Measurements from ENCODE around the gene C2orf76.

Gene C2orf76

DNA sequence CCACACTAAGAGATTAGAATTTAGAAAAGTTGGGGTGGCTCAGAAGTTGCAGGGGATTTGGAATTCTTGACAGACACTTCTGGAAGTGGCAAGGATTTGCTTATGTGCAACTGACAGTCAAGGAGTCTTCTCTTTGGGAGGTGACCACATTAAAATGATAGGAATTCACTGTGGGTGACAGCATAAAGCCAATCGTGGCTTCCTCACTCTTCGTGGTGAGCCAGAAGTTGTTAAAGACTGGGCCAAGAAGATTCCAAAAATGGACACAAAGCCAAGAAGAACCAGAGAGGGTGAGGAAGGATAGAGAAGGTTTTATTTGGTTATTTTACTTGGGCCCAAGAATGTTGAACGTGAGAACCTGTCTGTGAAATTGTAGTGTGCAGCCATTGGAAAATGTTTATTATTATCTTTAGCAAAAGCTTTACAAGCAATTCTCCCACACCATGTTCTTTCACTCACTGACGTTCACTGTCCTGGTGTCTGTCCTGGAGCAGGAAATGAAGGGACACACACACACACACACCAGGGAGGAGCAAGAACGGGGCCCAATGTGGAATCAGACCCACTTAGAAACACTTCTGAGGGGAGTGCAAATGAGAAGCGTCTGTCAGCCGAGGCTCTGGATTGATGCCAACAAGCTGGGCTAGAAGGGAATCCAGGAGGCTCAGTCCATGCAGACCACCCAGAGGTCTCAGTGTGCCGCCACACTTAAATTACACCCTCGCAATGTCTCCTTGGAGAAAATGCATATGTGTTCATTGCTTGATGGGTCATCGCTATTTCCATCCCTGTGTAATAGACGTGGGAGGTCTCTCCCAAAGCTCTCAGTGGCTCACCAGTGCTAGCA is 105.8 kb downstream of the C2orf76 start:
- no peak overlapping the region for H3K27ac ChIP-seq (ENCODE audit: low read depth, low read length)
- H3K9me3 ChIP-seq (ENCODE audit: control insufficient read depth in 1 of 2, low read length in 2 of 2), result no peaks in the 10 kb centered on the region
- no peak overlapping the region for H3K4me3 ChIP-seq (ENCODE audit: low read depth in 1 of 2, low read length in 2 of 2)
- no peak overlapping the region for H3K9ac ChIP-seq (ENCODE audit: low read depth in 1 of 2, low read length in 2 of 2)
- no peaks in the 10 kb centered on the region for H3K4me1 ChIP-seq (ENCODE audit: control insufficient read depth in 1 of 2, insufficient read depth in 2 of 2, low read length in 2 of 2)
- H3K36me3 ChIP-seq (ENCODE audit: control insufficient read depth in 1 of 2, insufficient read depth in 2 of 2, low read length in 2 of 2), result peaks cover 8 to 38% of the 10 kb centered on the region in 2 donors
- no peaks in the 10 kb centered on the region for H3K27me3 ChIP-seq (ENCODE audit: control insufficient read depth in 1 of 2, insufficient read depth in 2 of 2, low read length in 2 of 2)

- no peaks in the 10 kb centered on the region for H3K9me3 ChIP-seq (ENCODE audit: control insufficient read depth in 1 of 2, low read length in 2 of 2)
- no peak overlapping the region for H3K27ac ChIP-seq (ENCODE audit: low read depth, low read length)
- no peak overlapping the region for H3K4me3 ChIP-seq (ENCODE audit: low read depth in 1 of 2, low read length in 2 of 2)
- H3K27me3 ChIP-seq (ENCODE audit: control insufficient read depth in 1 of 2, insufficient read depth in 2 of 2, low read length in 2 of 2), result no peaks in the 10 kb centered on the region
- peaks cover 8 to 44% of the 10 kb centered on the region in 2 donors for H3K36me3 ChIP-seq (ENCODE audit: control insufficient read depth in 1 of 2, insufficient read depth in 2 of 2, low read length in 2 of 2)
- H3K4me1 ChIP-seq (ENCODE audit: control insufficient read depth in 1 of 2, insufficient read depth in 2 of 2, low read length in 2 of 2), result no peaks in the 10 kb centered on the region
- H3K9ac ChIP-seq (ENCODE audit: low read depth in 1 of 2, low read length in 2 of 2), result no peak overlapping the region
Observed at GRCh38 chr2:119259296-119259860, 107.3 kb downstream of the C2orf76 start.

GRCh38 chr2:119257198-119257597 is 109.4 kb downstream of the C2orf76 start:
- no peak overlapping the region for H3K9ac ChIP-seq (ENCODE audit: low read depth in 1 of 2, low read length in 2 of 2)
- no peak overlapping the region for H3K27ac ChIP-seq (ENCODE audit: low read depth, low read length)
- H3K4me1 ChIP-seq (ENCODE audit: control insufficient read depth in 1 of 2, insufficient read depth in 2 of 2, low read length in 2 of 2), result no peaks in the 10 kb centered on the region
- no peak overlapping the region for H3K4me3 ChIP-seq (ENCODE audit: low read depth in 1 of 2, low read length in 2 of 2)
- H3K27me3 ChIP-seq (ENCODE audit: control insufficient read depth in 1 of 2, insufficient read depth in 2 of 2, low read length in 2 of 2), result no peaks in the 10 kb centered on the region
- H3K9me3 ChIP-seq (ENCODE audit: control insufficient read depth in 1 of 2, low read length in 2 of 2), result no peaks in the 10 kb centered on the region
- H3K36me3 ChIP-seq (ENCODE audit: control insufficient read depth in 1 of 2, insufficient read depth in 2 of 2, low read length in 2 of 2), result peaks cover 10 to 40% of the 10 kb centered on the region in 2 donors

DNA sequence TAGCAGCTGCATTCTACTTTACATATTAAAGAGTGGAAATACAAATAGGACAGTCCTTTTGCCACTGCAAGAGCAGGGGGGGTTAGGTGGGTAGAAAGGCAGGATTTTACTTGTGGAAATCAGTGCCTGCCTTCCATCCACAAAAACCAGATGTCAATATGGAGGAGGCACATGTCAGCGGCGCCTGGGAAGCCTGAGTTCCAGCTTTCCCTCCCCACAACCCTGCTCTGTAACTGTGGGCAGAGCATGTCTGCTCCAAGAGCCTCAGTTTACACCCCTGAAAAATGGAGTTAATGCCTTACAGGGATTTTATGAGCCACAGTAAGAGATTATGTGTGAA is 110.1 kb downstream of the C2orf76 start:
- Histone ChIP-seq H3K4me3 (ENCODE audit: low read depth in 1 of 2, low read length in 2 of 2) (no peak overlapping the region), H3K4me1 (ENCODE audit: control insufficient read depth in 1 of 2, insufficient read depth in 2 of 2, low read length in 2 of 2) (no peaks in the 10 kb centered on the region), H3K27me3 (ENCODE audit: control insufficient read depth in 1 of 2, insufficient read depth in 2 of 2, low read length in 2 of 2) (no peaks in the 10 kb centered on the region), H3K9me3 (ENCODE audit: control insufficient read depth in 1 of 2, low read length in 2 of 2) (no peaks in the 10 kb centered on the region), H3K27ac (ENCODE audit: low read depth, low read length) (no peak overlapping the region), H3K36me3 (ENCODE audit: control insufficient read depth in 1 of 2, insufficient read depth in 2 of 2, low read length in 2 of 2) (peaks cover 10 to 40% of the 10 kb centered on the region in 2 donors), H3K9ac (ENCODE audit: low read depth in 1 of 2, low read length in 2 of 2) (no peak overlapping the region)

DNA sequence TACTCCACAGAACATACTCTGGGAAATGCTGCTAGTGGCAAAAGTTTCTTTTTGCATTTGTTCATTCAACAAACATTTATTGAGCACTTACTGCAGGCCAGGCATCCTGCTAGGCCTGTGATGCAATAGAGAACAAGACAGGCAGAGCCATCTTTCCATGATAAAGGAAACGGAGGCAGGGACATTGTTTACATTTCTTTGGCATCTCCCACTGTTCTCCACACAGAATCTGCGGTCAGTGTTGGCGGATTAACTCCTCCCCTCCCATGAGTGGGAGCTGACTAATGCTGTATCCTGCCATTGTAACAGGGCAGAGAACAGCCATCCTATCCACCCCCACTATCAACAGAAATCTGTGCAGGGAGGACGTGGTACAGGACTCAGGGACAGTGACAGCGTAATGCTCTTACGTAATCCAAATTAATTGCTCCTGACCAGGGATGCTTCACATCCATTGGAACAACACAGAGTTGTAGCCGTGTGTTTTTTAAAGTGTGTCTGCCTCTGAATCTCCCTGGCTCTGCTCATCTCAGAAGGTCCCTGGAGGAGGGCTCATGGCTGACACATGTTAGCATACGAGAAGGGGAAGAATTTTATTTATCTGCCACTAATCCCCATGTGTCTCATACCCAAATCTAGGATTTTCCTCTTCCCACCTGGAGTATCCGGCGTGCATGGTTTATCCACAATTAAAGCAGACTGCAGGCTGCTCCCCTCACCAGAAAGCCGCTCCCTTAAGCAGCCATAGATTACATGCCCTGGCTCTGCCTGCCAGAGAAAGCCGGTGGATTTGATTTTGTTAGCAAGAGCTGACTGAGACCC is 110.7 kb downstream of the C2orf76 start:
- Histone ChIP-seq H3K27me3 (ENCODE audit: control insufficient read depth in 1 of 2, insufficient read depth in 2 of 2, low read length in 2 of 2) (no peaks in the 10 kb centered on the region), H3K4me1 (ENCODE audit: control insufficient read depth in 1 of 2, insufficient read depth in 2 of 2, low read length in 2 of 2) (no peaks in the 10 kb centered on the region), H3K36me3 (ENCODE audit: control insufficient read depth in 1 of 2, insufficient read depth in 2 of 2, low read length in 2 of 2) (peaks cover 10 to 46% of the 10 kb centered on the region in 2 donors), H3K27ac (ENCODE audit: low read depth, low read length) (no peak overlapping the region), H3K9me3 (ENCODE audit: control insufficient read depth in 1 of 2, low read length in 2 of 2) (no peaks in the 10 kb centered on the region), H3K4me3 (ENCODE audit: low read depth in 1 of 2, low read length in 2 of 2) (no peak overlapping the region), H3K9ac (ENCODE audit: low read depth in 1 of 2, low read length in 2 of 2) (no peak overlapping the region)

DNA sequence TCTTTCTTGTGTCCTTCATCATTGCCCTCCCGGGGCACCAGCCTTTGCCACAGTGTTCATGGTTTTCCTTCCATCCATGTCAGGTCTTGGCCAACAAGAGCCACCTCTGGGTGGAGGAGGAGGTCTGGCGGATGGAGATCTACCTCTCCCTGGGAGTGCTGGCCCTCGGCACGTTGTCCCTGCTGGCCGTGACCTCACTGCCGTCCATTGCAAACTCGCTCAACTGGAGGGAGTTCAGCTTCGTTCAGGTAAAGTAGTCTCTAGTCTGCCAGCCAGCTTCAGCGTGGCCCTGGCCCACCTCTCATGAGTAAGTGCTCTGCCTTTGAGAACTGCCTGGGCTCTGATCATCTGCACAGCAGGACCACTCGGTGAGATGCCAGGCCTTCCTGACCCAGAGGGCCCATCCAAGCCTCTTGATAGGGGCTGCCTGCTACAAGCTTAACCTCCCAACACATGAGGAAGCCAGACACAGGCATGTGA is 112.0 kb downstream of the C2orf76 start:
- Histone ChIP-seq H3K4me1 (ENCODE audit: control insufficient read depth in 1 of 2, insufficient read depth in 2 of 2, low read length in 2 of 2) (no peaks in the 10 kb centered on the region), H3K36me3 (ENCODE audit: control insufficient read depth in 1 of 2, insufficient read depth in 2 of 2, low read length in 2 of 2) (peaks cover 10 to 45% of the 10 kb centered on the region in 2 donors), H3K27ac (ENCODE audit: low read depth, low read length) (no peak overlapping the region)

DNA sequence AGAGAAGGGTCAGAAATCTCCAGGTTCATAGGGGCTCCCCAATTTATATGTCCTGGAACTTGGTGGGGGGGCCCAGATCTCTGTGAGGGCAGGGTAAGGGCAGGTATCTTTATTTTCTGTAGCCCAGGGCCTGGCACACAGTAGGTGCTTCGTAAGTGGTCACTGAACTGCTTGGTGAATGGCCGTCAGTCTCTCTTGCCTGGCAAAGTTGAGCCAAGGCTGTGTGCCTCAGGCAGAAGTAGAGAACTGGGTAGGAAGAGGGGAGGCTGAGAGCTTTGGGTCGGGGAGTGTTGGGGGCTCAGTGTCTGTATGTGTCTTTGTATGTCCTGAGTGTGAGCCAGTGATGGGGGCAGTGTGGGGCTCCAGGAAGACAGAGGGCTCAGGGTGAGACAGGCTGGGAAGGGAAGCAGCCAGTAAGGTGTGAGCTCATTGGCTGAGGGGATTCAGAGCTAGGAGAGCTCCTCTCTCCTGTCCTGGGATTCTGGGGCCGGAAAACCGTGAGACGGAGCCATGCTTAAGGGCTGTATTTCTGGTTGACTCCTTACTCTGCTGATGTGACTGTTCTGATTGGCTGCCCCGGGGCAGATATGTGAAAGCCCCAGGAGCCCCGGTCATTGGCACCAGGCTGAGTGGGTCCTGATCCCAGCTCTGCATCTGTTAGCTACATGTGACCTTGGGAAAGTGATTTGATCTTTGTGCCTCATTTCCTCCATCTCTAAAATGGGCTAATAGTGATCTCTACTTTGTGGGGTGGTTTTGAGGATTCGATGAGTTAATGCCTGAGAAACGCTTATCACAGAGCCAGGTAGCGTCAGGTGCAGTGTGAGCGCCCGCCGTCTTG is 112.7 kb downstream of the C2orf76 start:
- Histone ChIP-seq H3K36me3 (ENCODE audit: control insufficient read depth in 1 of 2, insufficient read depth in 2 of 2, low read length in 2 of 2) (peaks cover 10 to 48% of the 10 kb centered on the region in 2 donors), H3K4me1 (ENCODE audit: control insufficient read depth in 1 of 2, insufficient read depth in 2 of 2, low read length in 2 of 2) (no peaks in the 10 kb centered on the region), H3K27ac (ENCODE audit: low read depth, low read length) (no peak overlapping the region), H3K27me3 (ENCODE audit: control insufficient read depth in 1 of 2, insufficient read depth in 2 of 2, low read length in 2 of 2) (no peaks in the 10 kb centered on the region), H3K9me3 (ENCODE audit: control insufficient read depth in 1 of 2, low read length in 2 of 2) (no peaks in the 10 kb centered on the region), H3K4me3 (ENCODE audit: low read depth in 1 of 2, low read length in 2 of 2) (no peak overlapping the region), H3K9ac (ENCODE audit: low read depth in 1 of 2, low read length in 2 of 2) (no peak overlapping the region)

More for the DNA sequence above, 112.0 kb downstream of the C2orf76 start:
- H3K27me3 ChIP-seq (ENCODE audit: control insufficient read depth in 1 of 2, insufficient read depth in 2 of 2, low read length in 2 of 2), result no peaks in the 10 kb centered on the region
- H3K4me3 ChIP-seq (ENCODE audit: low read depth in 1 of 2, low read length in 2 of 2), result no peak overlapping the region
- no peak overlapping the region for H3K9ac ChIP-seq (ENCODE audit: low read depth in 1 of 2, low read length in 2 of 2)
- no peaks in the 10 kb centered on the region for H3K9me3 ChIP-seq (ENCODE audit: control insufficient read depth in 1 of 2, low read length in 2 of 2)

DNA sequence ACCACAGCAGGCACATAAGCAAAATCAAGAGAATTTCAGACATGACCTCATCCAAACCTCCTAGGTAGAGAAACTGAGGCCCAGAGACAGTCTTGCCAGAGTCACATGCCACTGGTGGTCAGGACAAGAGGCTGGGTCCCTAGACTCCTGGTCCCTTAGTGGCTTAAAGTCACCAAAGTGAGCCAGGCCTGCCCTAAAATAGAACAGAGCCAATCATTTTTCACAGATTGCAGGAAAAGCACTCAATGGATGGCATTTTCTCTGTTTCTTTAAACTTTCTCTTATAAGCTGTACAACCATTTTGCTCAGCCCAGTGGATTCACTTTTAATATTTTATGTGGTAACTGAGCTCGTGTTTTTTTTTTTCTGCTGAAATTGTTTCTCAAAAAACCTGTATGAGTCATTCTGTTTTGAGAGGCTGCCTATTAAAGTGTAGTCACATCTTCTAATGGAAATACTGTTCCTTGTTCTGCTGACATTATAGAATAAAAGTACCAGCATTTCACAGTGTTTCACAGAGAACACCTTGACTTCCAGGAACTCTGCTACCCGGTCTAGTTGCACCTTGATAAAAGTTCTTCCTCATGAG is 113.4 kb downstream of the C2orf76 start:
- Histone ChIP-seq H3K27ac (ENCODE audit: low read depth, low read length) (no peak overlapping the region), H3K27me3 (ENCODE audit: control insufficient read depth in 1 of 2, insufficient read depth in 2 of 2, low read length in 2 of 2) (no peaks in the 10 kb centered on the region), H3K9ac (ENCODE audit: low read depth in 1 of 2, low read length in 2 of 2) (no peak overlapping the region), H3K9me3 (ENCODE audit: control insufficient read depth in 1 of 2, low read length in 2 of 2) (no peaks in the 10 kb centered on the region), H3K36me3 (ENCODE audit: control insufficient read depth in 1 of 2, insufficient read depth in 2 of 2, low read length in 2 of 2) (peaks cover 10 to 50% of the 10 kb centered on the region in 2 donors), H3K4me3 (ENCODE audit: low read depth in 1 of 2, low read length in 2 of 2) (no peak overlapping the region), H3K4me1 (ENCODE audit: control insufficient read depth in 1 of 2, insufficient read depth in 2 of 2, low read length in 2 of 2) (no peaks in the 10 kb centered on the region)
